GM23248 (cell line): ENCODE results near the gene MPV17. TPM values are rescaled to one million over a fixed set of nuclear protein-coding genes. Genes with fewer than 3 reads are reported as not detected.
"Not testable (repeated sequence)": the region's sequence is repeated elsewhere in the genome, so short reads cannot be mapped to it uniquely, and the experiment has no call there.

Experiments used
- DNase-seq: peaks from one replicate; pipeline ENCODE4 v3.0.0-alpha.2; 2015
- H2AFZ ChIP-seq: fragments of 200-600 bp; sonication (generic); 2 replicates; pipeline ENCODE4 v1.6.1; 2016; ENCODE audit warnings: antibody characterized with exemption
- H3F3A ChIP-seq: fragments of 200-600 bp; sonication (generic); 2 replicates; pipeline ENCODE4 v1.6.1; 2016; ENCODE audit warnings: mild to moderate bottlenecking, antibody characterized with exemption, mixed run types; ENCODE audit not compliant: insufficient read depth
- H3K27ac ChIP-seq: fragments of 200-600 bp; sonication (generic); 2 replicates; pipeline ENCODE4 v1.5.1; 2016; ENCODE audit warnings: mild to moderate bottlenecking
- H3K27me3 ChIP-seq: fragments of 200-600 bp; sonication (generic); replicated peaks from 2 replicates; pipeline ENCODE4 v1.6.1; 2016; ENCODE audit warnings: mild to moderate bottlenecking; ENCODE audit not compliant: insufficient read depth
- H3K36me3 ChIP-seq: fragments of 200-600 bp; sonication (generic); 2 replicates; pipeline ENCODE4 v1.6.1; 2016; ENCODE audit warnings: low read depth, mild to moderate bottlenecking
- H3K4me1 ChIP-seq: fragments of 200-600 bp; sonication (generic); 2 replicates; pipeline ENCODE4 v1.6.1; 2016; ENCODE audit warnings: mild to moderate bottlenecking; ENCODE audit not compliant: insufficient read depth
- H3K4me2 ChIP-seq: fragments of 200-600 bp; sonication (generic); one replicate; pipeline ENCODE4 v1.6.1; 2016; ENCODE audit warnings: mild to moderate bottlenecking; ENCODE audit not compliant: unreplicated experiment
- H3K4me3 ChIP-seq: fragments of 200-600 bp; sonication (generic); 2 replicates; pipeline ENCODE4 v1.5.1; 2016; ENCODE audit warnings: mild to moderate bottlenecking
- H3K79me2 ChIP-seq: fragments of 200-600 bp; sonication (generic); 2 replicates; pipeline ENCODE4 v1.6.1; 2016; ENCODE audit warnings: mild to moderate bottlenecking; ENCODE audit not compliant: insufficient read depth
- H3K9ac ChIP-seq: fragments of 200-600 bp; sonication (generic); 2 replicates; pipeline ENCODE4 v1.6.1; 2016; ENCODE audit warnings: mild to moderate bottlenecking
- H3K9me2 ChIP-seq: fragments of 200-600 bp; sonication (generic); 2 replicates; pipeline ENCODE4 v1.6.1; 2016; ENCODE audit warnings: mixed run types, mild to moderate bottlenecking, moderate library complexity; ENCODE audit not compliant: insufficient read depth
- H3K9me3 ChIP-seq: fragments of 200-600 bp; sonication (generic); one replicate; pipeline ENCODE4 v1.6.1; 2017; ENCODE audit warnings: low read depth
- H4K20me1 ChIP-seq: fragments of 200-600 bp; sonication (generic); 2 replicates; pipeline ENCODE4 v1.6.0; 2016; ENCODE audit not compliant: insufficient read depth
- EZH2 ChIP-seq: fragments of 200-600 bp; sonication (generic); IDR thresholded peaks from 2 replicates; pipeline ENCODE4 v1.6.1; 2018; ENCODE audit warnings: antibody characterized with exemption, mild to moderate bottlenecking; ENCODE audit not compliant: insufficient read depth, poor library complexity, severe bottlenecking
- EZH2phosphoT487 ChIP-seq: fragments of 200-600 bp; sonication (generic); IDR thresholded peaks from 2 replicates; pipeline ENCODE4 v1.6.1; 2018; ENCODE audit warnings: antibody characterized with exemption, moderate library complexity, mild to moderate bottlenecking, low read depth; ENCODE audit not compliant: insufficient read depth
- WGBS, 2 experiments: methylation state at CpG; one replicate each; pipeline ENCODE4 v1.1.6; 2015 to 2017; ENCODE audit warnings: low lambda C conversion rate in 2 of 2, low coverage in 1 of 2; ENCODE audit errors: missing lambda C conversion rate in 2 of 2; 5-methylcytosine and 5-hydroxymethylcytosine counted together
- in situ Hi-C: fragments of 300-500 bp; cut with MboI; formaldehyde crosslinking; loops from 2 replicates; pipeline ENCODE4 v1.15.0; 2020
- polyA plus RNA-seq: library from polyadenylated mRNA; unstranded; fragments of >200 nt; fragmentation: Nextera tagmentation; extraction: Ambion mirVana; gene quantifications from 2 replicates; pipeline ENCODE4 v1.2.1, GENCODE V29; 2016
- total RNA-seq: library from RNA; depleted of rRNA; stranded (reverse); fragments of >200 nt; shearing (Covaris generic); gene quantifications from 2 replicates; pipeline ENCODE4 v1.2.3, GENCODE V29; 2014

MPV17 gene
- total and polyA plus RNA-seq, 2 experiments from 2014 or later: 91.0 to 128 TPM

DNA sequence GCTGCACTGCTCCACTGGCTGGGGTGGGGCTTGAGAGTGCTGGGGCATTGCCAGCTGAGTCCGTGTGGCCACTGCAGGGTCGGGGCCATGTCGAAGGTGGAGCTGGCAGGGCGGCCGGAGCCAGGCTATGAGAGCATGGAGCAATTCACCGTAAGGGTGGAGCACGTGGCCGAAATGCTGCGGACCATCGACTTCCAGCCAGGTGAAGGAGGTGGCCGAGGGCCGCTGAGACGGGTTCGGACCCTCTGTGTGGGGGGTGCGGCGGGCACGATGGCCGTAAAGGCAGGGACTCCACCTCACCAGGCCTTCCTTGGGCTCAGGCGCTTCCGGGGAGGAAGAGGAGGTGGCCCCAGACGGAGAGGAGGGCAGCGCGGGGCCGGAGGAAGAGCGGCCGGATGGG lies 16.8 kb downstream of the MPV17 start:
- Histone ChIP-seq H3F3A (no peaks in the 10 kb centered on the region), H3K79me2 (no peaks in the 10 kb centered on the region), H3K4me1 (0 out of 2 replicates have a peak, but pooled peaks cover 4% of the 10 kb centered on the region), H3K36me3 (no peaks in the 10 kb centered on the region; the same call in 1 of the 2 replicates), H2AFZ (no peak overlapping the region), H3K9ac (no peak overlapping the region), H3K9me3 (no peaks in the 10 kb centered on the region), H4K20me1 (no peaks in the 10 kb centered on the region), H3K27me3 (peaks cover 20% of the 10 kb centered on the region), H3K4me2 (no peak overlapping the region), H3K27ac (no peak overlapping the region), H3K4me3 (no peak overlapping the region), H3K9me2 (no peaks in the 10 kb centered on the region)
- no peak for DNase-seq
- in situ Hi-C loops: no loop called here
- WGBS, 2 experiments: 24 to 31% methylated on average over 18 to 26 of the region's 26 CpGs
- no peak for TF ChIP-seq EZH2
- 0 out of 2 replicates have a peak, but pooled peaks have one; percentile 11 for TF ChIP-seq EZH2phosphoT487

DNA sequence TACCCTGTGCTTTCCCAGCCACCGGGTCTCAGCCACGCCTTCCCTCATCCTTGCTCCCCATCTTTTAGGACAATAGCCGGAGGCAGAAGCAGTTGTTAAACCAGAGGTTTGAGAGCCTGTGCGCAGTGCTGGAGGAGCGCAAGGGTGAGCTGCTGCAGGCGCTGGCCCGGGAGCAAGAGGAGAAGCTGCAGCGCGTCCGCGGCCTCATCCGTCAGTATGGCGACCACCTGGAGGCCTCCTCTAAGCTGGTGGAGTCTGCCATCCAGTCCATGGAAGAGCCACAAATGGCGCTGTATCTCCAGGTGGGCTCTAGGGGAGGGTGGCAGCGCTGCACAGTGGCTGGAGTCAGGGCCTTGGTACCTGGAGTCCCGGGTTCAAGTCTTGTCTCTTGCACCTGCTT lies 17.4 kb downstream of the MPV17 start:
- Histone ChIP-seq H3K36me3 (no peaks in the 10 kb centered on the region; the same call in 1 of the 2 replicates), H2AFZ (no peak overlapping the region), H3K27me3 (peaks cover 20% of the 10 kb centered on the region), H3K4me2 (no peak overlapping the region), H3K27ac (no peak overlapping the region), H3K9ac (no peak overlapping the region), H4K20me1 (no peaks in the 10 kb centered on the region), H3K9me2 (no peaks in the 10 kb centered on the region), H3K79me2 (no peaks in the 10 kb centered on the region), H3K9me3 (no peaks in the 10 kb centered on the region), H3K4me3 (no peak overlapping the region), H3F3A (no peaks in the 10 kb centered on the region), H3K4me1 (0 out of 2 replicates have a peak, but pooled peaks cover 4% of the 10 kb centered on the region)
- WGBS, 2 experiments: 80 to 84% methylated on average over 16 of the region's 16 CpGs
- TF ChIP-seq EZH2 (no peak), EZH2phosphoT487 (no peak)
- DNase-seq: no peak
- in situ Hi-C loops: no loop called here

DNA sequence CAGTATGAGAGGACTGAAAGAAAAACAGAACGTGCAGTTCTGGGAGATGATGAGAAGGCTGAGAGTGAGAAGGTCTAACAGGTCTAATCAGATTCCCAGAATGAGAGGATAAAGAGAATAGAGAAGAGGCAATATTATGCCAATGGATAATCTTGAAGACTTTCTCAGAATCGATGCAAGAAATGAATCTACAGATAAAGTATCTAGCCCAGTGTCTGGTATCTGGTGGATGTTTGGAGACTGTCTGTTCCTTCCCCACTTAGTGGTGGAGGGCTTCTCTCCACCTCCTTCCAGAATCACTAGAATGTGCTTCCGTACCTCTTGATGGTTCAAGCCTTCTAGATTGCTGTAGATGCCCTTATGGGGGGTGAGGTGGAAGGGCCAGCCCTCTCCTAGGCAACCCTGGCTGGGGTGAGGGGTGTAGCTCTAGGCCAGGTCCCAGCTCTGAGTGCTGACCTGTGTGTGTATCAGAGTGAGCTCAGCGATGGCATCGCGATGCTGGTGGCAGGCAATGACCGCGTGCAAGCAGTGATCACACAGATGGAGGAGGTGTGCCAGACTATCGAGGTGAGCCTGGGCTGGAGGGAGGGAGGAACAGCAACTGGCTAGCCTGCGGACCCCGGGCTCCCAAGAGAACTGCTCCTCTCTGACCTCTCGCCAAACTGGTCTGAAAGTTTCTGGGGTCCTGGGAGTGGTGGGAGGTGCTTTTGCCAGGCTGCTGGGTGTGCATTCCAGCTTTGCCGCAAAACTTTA lies 18.2 kb downstream of the MPV17 start:
- no peaks in the 10 kb centered on the region for H3K79me2 ChIP-seq
- H3K36me3 ChIP-seq: no peaks in the 10 kb centered on the region; the same call in 1 of the 2 replicates
- no peak overlapping the region for H2AFZ ChIP-seq
- no peak overlapping the region for H3K4me3 ChIP-seq
- 69 to 75% methylated on average over 13 of the region's 13 CpGs for WGBS, 2 experiments
- in situ Hi-C loops: no loop called here
- H3K9me3 ChIP-seq: no peaks in the 10 kb centered on the region
- H3K9me2 ChIP-seq: no peaks in the 10 kb centered on the region
- TF ChIP-seq EZH2: no peak
- TF ChIP-seq EZH2phosphoT487: no peak
- no peaks in the 10 kb centered on the region for H4K20me1 ChIP-seq
- no peaks in the 10 kb centered on the region for H3F3A ChIP-seq
- no peak overlapping the region for H3K27ac ChIP-seq
- no peak for DNase-seq
- H3K9ac ChIP-seq: no peak overlapping the region
- H3K4me2 ChIP-seq: no peak overlapping the region
- H3K27me3 ChIP-seq: peaks cover 20% of the 10 kb centered on the region
- 0 out of 2 replicates have a peak, but pooled peaks cover 4% of the 10 kb centered on the region for H3K4me1 ChIP-seq

DNA sequence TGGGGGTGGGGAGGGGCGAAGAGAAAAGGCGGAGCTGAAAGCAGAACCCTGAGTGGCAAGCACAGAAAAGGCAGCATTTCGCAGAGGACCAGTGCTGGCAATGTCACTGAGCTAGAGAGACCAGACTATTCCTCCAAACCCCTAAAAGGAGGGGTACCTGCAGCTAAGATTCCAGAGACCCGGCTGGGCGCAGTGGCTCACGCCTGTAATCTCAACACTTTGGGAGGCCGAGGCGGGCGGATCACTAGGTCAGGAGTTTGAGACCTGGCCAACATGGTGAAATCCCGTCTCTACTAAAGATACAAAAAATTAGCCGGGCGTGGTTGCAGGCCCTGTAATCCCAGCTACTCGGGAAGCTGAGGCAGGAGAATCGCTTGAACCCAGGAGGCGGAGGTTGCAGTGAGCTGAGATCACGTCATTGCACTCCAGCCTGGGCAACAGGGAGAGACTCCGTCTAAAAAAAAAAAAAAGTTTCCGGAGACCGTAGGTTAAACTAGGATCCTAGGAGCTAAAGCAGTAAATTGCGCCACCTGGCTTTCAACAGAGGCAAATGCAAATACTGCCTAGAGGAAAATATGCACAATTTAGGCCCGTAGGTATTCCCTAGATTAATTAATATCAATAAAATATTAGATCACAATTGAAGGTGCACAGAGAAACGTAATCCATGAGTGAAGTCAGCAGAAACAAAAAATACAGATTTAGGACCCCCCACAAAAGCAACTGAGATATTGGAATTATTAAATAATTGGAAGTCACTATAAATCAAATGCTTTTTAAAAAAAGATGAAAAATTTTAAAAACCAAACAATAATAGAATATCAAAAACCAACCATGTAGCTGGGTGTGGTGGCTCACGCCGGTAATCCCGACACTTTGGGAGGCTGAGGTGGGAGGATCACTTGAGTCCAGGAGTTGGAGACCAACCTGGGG lies 19.5 kb downstream of the MPV17 start:
- no peak for TF ChIP-seq EZH2phosphoT487
- TF ChIP-seq EZH2: no peak
- peak overlapping the region; percentile 22 for H3K9ac ChIP-seq
- H3K9me2 ChIP-seq: no peaks in the 10 kb centered on the region
- H3K9me3 ChIP-seq: no peaks in the 10 kb centered on the region
- in situ Hi-C loops: no loop called here
- peak overlapping the region; percentile 81 for H2AFZ ChIP-seq
- H4K20me1 ChIP-seq: no peaks in the 10 kb centered on the region
- no peaks in the 10 kb centered on the region for H3K79me2 ChIP-seq
- H3K27ac ChIP-seq: no peak overlapping the region
- DNase-seq: peak; percentile 88
- whole genome bisulfite sequencing, 2 experiments: 12 to 15% methylated on average over 24 to 25 of the region's 25 CpGs
- 0 out of 2 replicates have a peak, but pooled peaks cover 4% of the 10 kb centered on the region for H3K4me1 ChIP-seq
- H3K27me3 ChIP-seq: peaks cover 20% of the 10 kb centered on the region
- no peaks in the 10 kb centered on the region for H3K36me3 ChIP-seq
- no peaks in the 10 kb centered on the region for H3F3A ChIP-seq
- peak overlapping the region; percentile 51 for H3K4me3 ChIP-seq
- peak overlapping the region; percentile 69 for H3K4me2 ChIP-seq

DNA sequence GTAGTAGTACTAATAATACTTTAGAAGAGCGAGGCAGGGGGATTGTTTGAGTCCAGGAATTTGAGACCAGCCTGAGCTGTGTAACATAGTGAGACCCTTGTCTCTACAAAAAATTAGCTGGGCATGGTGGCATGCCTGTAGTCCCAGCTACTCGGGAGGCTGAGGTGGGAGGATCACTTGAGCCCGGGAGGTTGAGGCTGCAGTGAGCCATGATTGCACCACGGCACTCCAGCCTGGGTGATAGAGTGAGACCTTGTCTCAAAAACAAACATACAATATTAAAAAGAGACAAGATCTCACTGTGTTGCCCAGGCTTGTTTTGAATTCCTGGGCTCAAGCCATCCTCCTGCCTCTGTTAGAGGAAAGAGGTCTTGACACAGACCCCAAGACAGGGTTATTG lies 22.3 kb downstream of the MPV17 start:
- H3K9me2 ChIP-seq, DNase-seq, H2AFZ ChIP-seq, H3K27me3 ChIP-seq, H3K4me2 ChIP-seq, H3F3A ChIP-seq, in situ Hi-C loops, H3K79me2 ChIP-seq, H4K20me1 ChIP-seq, H3K9ac ChIP-seq, H3K4me3 ChIP-seq, H3K9me3 ChIP-seq, H3K4me1 ChIP-seq, H3K27ac ChIP-seq, H3K36me3 ChIP-seq: not testable (repeated sequence)
- WGBS, 2 experiments: 51 to 59% methylated on average over 4 of the region's 4 CpGs
